K562 (cell line): Measurements from ENCODE around the gene NOP14. TPM values are rescaled to one million over a fixed set of nuclear protein-coding genes. Genes with fewer than 3 reads are reported as not detected.

Experiments used
- ERF ChIP-seq: fragments of 450-650 bp; formaldehyde crosslinking; IDR thresholded peaks from 2 replicates; pipeline ENCODE4 v1.4.0; 2020; ENCODE audit warnings: mild to moderate bottlenecking, mixed read lengths
- HNRNPK ChIP-seq: fragments of 200-400 bp; formaldehyde crosslinking; IDR thresholded peaks from one replicate; pipeline ENCODE4 v1.6.1; 2018; ENCODE audit warnings: mild to moderate bottlenecking, low read depth, low read length; ENCODE audit not compliant: poor library complexity, severe bottlenecking
- PHB2 ChIP-seq: fragments of 450-650 bp; IDR thresholded peaks from 2 replicates; pipeline ENCODE4 v1.6.1; 2017; ENCODE audit warnings: low read depth
- PTBP1 ChIP-seq: fragments of 200-400 bp; formaldehyde crosslinking; IDR thresholded peaks from 2 replicates; pipeline ENCODE4 v1.6.1; 2017; ENCODE audit warnings: low read depth, low read length
- RFX1 ChIP-seq: fragments of 450-650 bp; IDR thresholded peaks from 2 replicates; pipeline ENCODE4 v1.6.1; 2016; ENCODE audit warnings: mild to moderate bottlenecking, moderate library complexity
- SAFB2 ChIP-seq: fragments of 200-400 bp; formaldehyde crosslinking; IDR thresholded peaks from 2 replicates; pipeline ENCODE4 v1.6.1; 2018; ENCODE audit warnings: borderline replicate concordance, low read length, low read depth, moderate library complexity; ENCODE audit not compliant: severe bottlenecking
- SMARCE1 ChIP-seq: fragments of 450-650 bp; IDR thresholded peaks from 2 replicates; pipeline ENCODE4 v1.7.1; 2016; ENCODE audit warnings: mild to moderate bottlenecking
- TAF15 ChIP-seq: fragments of 200-400 bp; formaldehyde crosslinking; IDR thresholded peaks from 2 replicates; pipeline ENCODE4 v1.6.1; 2017; ENCODE audit warnings: mild to moderate bottlenecking, low read depth, low read length, moderate library complexity
- TOE1 ChIP-seq, 2 experiments: fragments of 450-650 bp in 1 of 2; sonication (generic) in 1 of 2; formaldehyde crosslinking in 1 of 2; IDR thresholded peaks; 2 replicates each; pipeline versions ENCODE4 v1.7.1 to v1.8.0; 2016 to 2022; ENCODE audit warnings: borderline replicate concordance in 2 of 2, mild to moderate bottlenecking in 2 of 2, antibody characterized with exemption in 1 of 2, inconsistent platforms in 1 of 2, low read depth in 1 of 2, missing genetic modification reagents in 1 of 2, moderate library complexity in 1 of 2
- ZNF133 ChIP-seq: fragments of 250-450 bp; sonication (Bioruptor Pico); IDR thresholded peaks from 2 replicates; pipeline ENCODE4 v1.4.0; 2020; ENCODE audit warnings: mild to moderate bottlenecking
- ZNF445 ChIP-seq: fragments of 250-450 bp; sonication (Bioruptor Pico); IDR thresholded peaks from 2 replicates; pipeline ENCODE4 v1.4.0; 2020; ENCODE audit warnings: low read depth, mild to moderate bottlenecking, moderate library complexity
- ZNF507 ChIP-seq: conservative IDR thresholded peaks from 2 replicates; pipeline ENCODE4 v1.6.1; 2017; ENCODE audit warnings: missing genetic modification characterization, missing compliant biosample characterization
- ZNF561 ChIP-seq: fragments of 450-650 bp; formaldehyde crosslinking; conservative IDR thresholded peaks from 2 replicates; pipeline ENCODE4 v1.4.0; 2020; ENCODE audit warnings: mild to moderate bottlenecking, moderate library complexity
- ZNF75A ChIP-seq: fragments of 450-650 bp; formaldehyde crosslinking; IDR thresholded peaks from 2 replicates; pipeline ENCODE4 v1.4.0; 2020; ENCODE audit warnings: mild to moderate bottlenecking
- polyA plus RNA-seq, 8 experiments: library from polyadenylated mRNA; depleted of rRNA in 4 of 8; stranded (reverse) in 5 of 8; unstranded in 3 of 8; fragments of >200 nt; fragmentation: Nextera tagmentation in 2 of 8; fragmentation: Illumina TruSeq in 1 of 8; extraction: Ambion mirVana in 2 of 8; extraction: Trizol in 1 of 8; gene quantifications; 2 replicates each; pipeline versions ENCODE4 v1.2.1 to v1.2.3, GENCODE V29; 2011 to 2014; ENCODE audit warnings: inconsistent platforms in 1 of 8, missing spikeins in 1 of 8
- total RNA-seq, 7 experiments: library from RNA; depleted of rRNA in 6 of 7; stranded (reverse); fragments of >200 nt in 6 of 7; fragmentation: Illumina TruSeq in 2 of 7; extraction: Trizol in 2 of 7; gene quantifications; 2 replicates each; pipeline versions ENCODE4 v1.2.1 to v1.2.3, GENCODE V29; 2011 to 2021; ENCODE audit warnings: low replicate concordance in 1 of 7
- TF ChIP-seq, protein P1 (sequence below): fragments of 250-450 bp; sonication (Bioruptor Pico); IDR thresholded peaks from 2 replicates; pipeline ENCODE4 v1.8.0; 2022; ENCODE audit warnings: inconsistent platforms, mild to moderate bottlenecking, moderate library complexity, borderline replicate concordance

Gene NOP14
- total and polyA plus RNA-seq, 9 of the 15 experiments (the other 6 are each of a cell fraction or from before 2014, with no cell fraction given): 12.7 to 76.0 (median 50.9) TPM

DNA sequence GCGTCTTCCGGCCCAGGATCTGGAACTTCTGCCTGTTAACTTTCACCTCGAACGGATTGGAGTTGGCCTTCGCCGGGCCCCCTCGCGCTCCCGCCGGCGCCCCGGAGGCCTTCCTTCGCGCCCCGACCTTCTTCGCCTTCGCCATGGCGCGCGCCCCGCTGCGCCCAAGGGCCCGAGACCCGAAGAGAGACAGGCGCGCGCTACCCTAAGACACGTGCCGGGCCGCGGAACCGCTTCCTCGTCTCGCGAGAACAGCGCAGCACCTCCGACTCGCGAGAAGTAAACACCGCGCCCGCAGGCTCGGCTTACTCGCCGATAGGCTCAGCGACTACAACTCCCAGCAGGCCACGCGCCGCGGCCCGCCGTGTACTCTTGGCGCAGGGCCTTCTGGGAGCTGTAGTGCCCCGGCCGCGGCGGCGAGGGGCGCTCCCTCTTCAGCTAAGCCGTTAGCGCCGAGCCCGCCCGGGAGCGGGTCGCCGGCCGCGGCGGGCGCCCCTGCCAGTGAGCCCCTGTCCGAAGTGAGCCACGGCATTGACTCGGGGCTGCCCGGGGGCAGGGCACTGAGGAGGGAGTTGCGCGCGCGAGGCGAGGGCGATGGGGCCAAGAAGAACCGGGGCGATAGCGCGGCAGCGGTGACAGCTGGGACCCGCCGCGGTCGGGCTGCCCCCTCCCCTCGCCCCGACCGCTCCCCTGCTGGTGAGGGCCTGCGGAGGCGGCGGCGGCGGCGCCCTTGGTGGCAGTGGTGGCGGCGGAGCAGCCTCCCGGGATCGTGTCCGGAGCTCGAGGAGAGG, at the start of gene NOP14, which contains the start of gene GRK4 (continued):
- no peak for TF ChIP-seq ERF
- no peak for TF ChIP-seq TAF15
- TF ChIP-seq, protein P1, sequence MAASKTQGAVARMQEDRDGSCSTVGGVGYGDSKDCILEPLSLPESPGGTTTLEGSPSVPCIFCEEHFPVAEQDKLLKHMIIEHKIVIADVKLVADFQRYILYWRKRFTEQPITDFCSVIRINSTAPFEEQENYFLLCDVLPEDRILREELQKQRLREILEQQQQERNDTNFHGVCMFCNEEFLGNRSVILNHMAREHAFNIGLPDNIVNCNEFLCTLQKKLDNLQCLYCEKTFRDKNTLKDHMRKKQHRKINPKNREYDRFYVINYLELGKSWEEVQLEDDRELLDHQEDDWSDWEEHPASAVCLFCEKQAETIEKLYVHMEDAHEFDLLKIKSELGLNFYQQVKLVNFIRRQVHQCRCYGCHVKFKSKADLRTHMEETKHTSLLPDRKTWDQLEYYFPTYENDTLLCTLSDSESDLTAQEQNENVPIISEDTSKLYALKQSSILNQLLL (CRISPR knock-in tag): no peak
- TF ChIP-seq ZNF75A (CRISPR knock-in tag): no peak
- TF ChIP-seq SMARCE1: no peak
- TF ChIP-seq SAFB2: no peak
- TF ChIP-seq ZNF507 (tag): no peak
- TF ChIP-seq RFX1: no peak
- TF ChIP-seq PHB2: no peak
- TF ChIP-seq HNRNPK: peak; percentile 14
- 0 out of 2 replicates have a peak, but pooled peaks have one; percentile 5 for TF ChIP-seq ZNF133 (CRISPR knock-in tag)
- no peak for TF ChIP-seq ZNF561 (CRISPR knock-in tag)
- no peak for TF ChIP-seq PTBP1
- no peak for TF ChIP-seq ZNF445
- no peak for TF ChIP-seq TOE1 (IDR thresholded peaks at IDR 0.05; ENCODE audit: borderline replicate concordance)
- TF ChIP-seq TOE1 (CRISPR knock-in tag; IDR thresholded peaks at IDR 0.05; ENCODE audit: borderline replicate concordance, low read depth): no peak; the same call in 1 of the 2 replicates
